Erythroblast (primary cell): ENCODE measurements around the gene GFOD1.
A peak's percentile ranks its signal among the peaks of the same experiment; 100 is the strongest.
"Not testable (repeated sequence)": the region's sequence is repeated elsewhere in the genome, so short reads cannot be mapped to it uniquely, and the experiment has no call there.

Source experiments
- DNase-seq, 2 experiments: peaks; one replicate each; lab custom pipeline; 2025; lab: John Stamatoyannopoulos, UW
- GATA1 ChIP-seq: IDR thresholded peaks from 2 replicates; pipeline ENCODE4 v1.6.1; 2011; ENCODE audit warnings: low read depth, mild to moderate bottlenecking, control low read depth, low read length, moderate library complexity
- POLR2A ChIP-seq: IDR thresholded peaks from 2 replicates; pipeline ENCODE4 v1.6.1; 2011; ENCODE audit warnings: mild to moderate bottlenecking, low read length

GFOD1 gene

DNA sequence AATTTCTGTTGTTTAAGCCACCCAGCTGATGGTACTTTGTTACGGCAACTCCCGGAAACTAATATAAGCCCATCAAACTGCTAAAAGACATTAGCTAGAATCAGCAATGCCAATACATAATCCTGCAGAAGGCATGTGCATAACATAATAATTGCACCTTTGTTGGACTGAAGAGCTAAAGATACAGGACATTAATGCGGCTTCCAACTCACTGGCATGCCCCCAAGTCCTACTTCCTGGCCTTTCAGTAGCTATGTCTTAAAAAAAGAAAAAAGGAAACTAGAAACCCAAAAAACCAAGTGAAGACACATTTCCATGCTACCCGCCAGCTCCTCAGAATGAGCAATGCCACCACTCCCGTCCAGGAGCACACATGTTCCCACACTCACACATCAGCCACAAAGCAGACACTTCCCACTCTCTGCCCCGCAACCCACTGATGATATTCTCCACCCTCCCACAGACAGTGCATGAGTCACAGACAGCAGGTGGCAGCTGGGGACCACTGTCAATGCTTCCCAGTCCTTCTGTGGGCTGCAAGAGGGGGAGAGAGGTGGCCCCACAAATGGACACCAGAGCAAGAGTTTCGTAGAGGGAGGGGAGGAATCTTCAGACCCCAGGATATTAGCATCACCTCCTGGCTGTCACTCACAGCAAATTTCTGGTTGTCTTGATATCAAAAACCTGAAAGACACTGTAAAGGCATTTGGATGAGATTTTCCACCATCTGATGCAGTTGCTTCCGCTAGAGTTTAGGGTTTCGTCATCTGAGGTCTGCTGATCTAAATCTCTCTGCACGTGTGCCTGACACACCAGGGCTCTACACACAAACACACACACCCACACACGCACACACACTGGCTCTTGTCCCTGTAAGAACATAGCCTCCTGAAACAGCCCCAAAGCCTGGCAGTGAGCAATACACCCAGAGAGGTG is 32.8 kb downstream of the GFOD1 start:
- TF ChIP-seq POLR2A (no peak), GATA1 (no peak)
- peak; percentile 48 to 58 for DNase-seq

DNA sequence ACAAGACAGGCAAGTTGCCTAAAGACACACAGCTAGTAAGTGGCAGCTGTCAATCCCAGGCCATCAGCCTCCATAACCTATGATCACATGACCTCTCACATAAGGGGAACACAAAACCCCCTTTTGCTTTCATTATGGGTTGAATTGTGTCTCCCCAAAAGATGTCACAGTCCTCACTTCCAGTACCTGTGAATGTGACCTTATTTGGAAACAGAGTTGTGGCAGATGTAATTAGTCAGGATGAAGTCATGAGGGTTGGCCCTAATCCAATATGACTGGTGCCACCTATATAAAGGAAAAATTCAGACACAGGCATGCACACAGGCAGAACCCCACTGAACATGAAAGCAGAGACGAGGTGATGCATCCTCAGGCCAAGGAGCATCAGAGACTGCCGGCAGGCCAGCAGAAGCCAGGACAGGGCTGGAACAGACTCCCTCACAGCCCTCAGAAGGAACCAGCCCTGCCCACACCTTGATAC is 33.6 kb downstream of the GFOD1 start:
- DNase-seq = peak; percentile 54 to 83
- TF ChIP-seq POLR2A (peak; percentile 29), GATA1 (no peak)

DNA sequence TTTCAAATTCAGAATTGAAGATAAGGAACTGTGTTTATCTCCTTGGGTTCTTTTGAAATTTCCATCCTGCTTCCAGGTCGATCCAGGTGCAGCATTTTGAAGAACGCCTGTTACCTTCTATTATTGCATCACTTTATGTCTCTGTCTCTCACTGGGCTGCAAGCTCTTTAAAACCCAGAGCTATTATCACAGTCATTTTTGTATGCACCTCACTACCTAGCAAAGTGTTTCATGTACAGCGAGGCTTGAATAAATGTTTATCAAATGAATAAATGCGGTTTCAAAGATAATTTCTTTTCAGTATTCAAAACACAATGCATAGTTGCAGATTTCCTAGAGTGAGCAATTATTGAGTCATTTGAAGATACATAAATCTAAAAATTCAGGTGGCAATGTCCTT is 34.2 kb downstream of the GFOD1 start:
- no peak for DNase-seq
- TF ChIP-seq GATA1 = no peak
- TF ChIP-seq POLR2A = no peak

DNA sequence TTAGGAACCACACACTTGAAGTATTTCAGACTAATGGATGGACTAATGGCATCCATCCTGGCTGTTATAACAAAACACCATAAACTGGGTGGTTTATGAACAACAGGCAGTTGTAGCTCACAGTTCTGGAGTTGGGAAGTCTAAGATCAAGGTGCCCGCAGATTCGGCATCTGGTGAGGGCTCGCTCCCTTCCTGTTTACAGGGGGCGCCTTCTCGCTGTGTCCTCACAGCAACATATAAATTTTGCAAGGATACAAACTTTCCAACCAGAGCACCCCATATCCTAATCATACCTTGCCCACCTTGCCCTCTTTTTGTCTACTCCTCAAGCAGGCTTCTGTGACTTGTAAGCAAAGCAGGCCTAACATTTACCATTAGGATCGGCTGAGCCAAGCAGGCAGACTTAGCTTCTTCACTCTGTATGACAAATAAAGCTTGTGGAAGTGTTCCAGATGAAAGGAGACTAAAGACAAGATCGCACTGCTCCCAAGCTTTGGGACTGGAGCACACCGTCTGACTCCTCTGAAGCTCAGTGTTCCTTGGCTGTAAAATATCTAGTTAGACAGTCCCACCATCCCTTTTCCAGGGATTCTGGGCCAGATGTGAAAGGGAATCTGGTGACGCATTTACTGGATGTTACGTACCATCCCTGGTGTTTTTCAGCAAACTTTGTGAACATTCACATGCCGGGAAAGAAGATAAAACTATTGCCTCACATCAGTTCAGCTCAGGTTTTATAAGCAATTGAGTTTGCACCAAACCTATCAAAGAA is 34.9 kb downstream of the GFOD1 start:
- TF ChIP-seq POLR2A = no peak
- no peak for DNase-seq

DNA sequence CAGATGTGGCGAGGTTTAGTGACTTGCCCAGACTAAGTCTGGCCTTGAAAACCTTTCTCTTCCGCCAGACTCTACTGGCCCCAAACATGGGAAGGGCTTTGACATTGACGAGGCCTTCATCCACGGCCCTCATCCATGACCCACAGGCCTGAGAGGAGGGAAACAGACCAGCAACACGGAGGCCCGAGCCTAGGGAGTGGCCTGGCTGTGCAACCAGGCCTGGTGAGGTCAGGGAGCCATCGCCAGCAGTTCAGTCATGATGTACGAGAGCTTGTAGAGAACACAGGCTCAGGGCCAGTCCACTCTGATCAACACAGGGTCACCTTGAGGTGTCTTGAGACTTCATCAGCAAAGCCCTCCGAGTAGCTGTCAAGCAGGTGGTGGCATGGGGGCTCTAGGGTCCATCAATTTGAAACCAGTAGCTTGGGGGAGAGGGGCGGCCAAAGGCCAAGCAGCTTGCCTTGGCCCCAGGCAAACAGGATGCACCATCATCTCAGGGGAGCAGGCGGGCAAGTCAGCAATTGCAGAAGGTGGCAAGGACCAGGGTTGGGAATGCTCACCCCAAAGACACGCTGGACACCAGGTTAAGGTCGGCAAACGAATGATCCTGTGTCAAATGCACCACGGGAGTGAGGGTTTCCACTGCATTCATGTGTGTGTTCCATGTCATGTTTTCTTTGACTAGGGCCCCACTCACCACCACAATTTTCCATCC is 36.1 kb downstream of the GFOD1 start:
- TF ChIP-seq POLR2A (no peak), GATA1 (no peak)
- no peak for DNase-seq

DNA sequence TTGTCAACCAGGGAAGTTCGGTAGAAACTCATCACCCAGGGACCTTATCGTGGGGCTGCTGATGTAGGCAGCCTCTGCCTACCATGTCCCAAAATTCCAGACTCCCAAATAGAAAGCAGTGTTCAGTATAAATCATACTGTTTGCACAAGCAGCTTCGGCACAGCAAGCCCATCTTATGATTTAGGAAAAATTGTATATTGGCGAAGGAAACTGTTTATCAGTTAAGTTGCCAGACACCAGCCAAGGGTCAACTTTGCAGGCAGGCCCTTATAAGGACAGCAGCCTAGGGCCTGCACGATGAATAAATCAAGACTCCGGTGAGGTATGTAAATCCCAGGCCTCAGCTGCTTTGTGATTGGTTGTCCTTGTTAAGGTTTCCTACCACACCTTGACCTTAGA is 36.8 kb downstream of the GFOD1 start:
- DNase-seq = no peak
- TF ChIP-seq POLR2A (no peak), GATA1 (no peak)

DNA sequence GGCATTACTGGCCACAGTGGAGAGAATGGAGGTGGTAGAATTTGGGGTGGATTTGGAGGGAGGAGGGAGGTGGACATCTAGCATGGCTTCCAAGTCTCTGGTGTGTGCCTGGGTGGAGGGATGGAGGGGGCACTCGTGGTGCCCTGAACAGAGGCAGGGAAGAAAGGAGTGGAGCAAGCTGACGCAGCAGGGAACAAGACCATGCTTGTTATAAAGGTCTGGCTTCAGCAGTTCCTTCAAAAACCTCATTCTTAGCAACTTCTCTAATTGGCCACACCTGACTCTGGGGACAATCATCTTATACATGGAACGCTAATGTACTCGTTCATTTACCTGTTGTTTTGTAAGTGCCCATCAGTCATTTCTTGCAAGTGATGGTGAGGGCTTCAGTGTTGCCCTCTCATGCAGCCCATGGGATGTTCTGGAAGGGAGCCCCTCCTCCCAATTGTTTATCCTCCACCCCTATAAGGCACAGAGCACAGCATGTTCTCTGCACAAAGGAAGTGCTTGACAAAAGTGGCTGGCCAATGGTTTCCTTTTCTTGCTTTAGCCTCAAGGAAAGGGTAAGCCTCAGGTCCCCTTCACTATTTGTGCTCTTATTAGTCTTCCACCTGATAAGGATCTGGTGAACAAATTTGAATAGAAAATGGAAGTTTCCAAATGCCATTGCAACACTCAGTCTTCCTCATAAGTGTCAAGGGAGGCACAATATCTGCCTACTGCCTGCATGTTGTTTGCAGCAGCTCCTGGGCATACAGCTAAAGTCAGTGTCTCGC is 39.3 kb downstream of the GFOD1 start:
- no peak for TF ChIP-seq GATA1
- no peak for TF ChIP-seq POLR2A
- DNase-seq = peak in 1 of 2 experiments; percentile 7

DNA sequence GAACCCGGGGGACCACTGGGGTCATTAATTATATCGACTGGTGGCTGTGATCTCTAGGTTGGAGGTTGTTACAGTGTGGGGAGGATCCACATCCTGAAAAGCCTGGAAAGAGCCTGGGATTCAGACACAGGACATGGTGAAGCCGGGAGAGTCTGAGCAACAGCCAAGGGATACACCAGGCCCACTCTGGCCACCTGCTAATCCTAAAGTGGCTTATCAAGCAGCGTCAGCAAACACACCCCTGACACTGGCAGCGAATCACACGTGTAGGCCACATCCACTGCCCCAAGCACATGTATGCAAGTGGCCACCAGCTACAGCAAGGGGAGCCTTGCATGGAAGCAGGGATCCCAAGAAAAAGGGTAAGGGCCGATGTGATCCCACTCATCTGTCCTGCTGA is 41.0 kb downstream of the GFOD1 start:
- no peak for TF ChIP-seq POLR2A
- TF ChIP-seq GATA1 = no peak
- peak; percentile 35 to 56 for DNase-seq

DNA sequence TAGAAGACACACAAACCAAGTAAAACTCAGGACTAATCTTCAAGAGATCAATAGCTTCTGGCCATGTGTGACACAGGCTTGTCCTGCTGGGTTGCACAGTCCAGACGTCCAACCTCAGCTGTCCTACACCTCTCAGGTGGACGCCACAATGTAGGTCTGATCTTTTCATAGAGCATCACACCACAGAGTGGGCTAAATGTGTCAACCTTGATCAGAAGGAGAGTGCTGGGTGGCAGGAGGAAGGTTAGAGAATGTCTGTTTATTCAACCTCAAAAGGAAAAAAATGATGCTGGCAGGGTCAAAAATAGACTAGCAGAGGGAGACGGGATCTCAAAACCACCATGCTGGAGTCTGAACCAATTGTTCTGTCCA is 41.7 kb downstream of the GFOD1 start:
- no peak for TF ChIP-seq POLR2A
- TF ChIP-seq GATA1 = no peak
- no peak for DNase-seq

DNA sequence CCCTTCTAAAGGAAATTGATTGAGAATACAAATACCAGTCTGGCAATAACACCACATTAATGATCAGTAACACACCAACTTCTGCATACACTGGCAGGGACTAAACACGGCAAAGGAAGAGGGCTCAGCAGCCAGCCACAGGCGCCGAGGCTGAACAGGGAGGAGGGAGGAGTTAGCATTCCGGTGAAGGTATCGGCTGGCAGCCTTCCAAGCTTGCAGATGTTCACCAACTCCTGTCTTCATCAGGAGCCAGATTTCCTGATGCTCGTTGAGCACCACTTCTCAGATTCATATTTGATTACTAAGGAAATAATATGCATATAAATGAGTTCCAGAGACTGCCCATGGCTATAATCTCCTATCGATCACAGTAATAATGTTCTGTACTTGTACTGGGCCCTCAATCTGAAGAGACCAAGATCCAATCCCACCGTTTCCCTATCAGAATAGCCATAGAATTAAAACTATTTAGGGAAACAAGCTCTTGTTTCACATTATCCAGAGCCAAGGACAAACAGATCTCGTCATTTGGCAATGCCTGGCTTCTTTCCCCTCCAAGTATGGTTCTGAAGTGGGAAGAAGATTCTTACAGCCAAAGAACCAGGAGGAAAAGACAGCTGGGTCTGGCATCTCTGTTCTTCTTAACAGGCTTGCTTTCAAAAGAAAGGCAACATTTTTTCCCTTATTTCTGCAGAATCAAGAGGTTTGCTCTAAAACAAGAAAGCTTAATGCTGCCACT is 42.2 kb downstream of the GFOD1 start:
- no peak for TF ChIP-seq GATA1
- TF ChIP-seq POLR2A = no peak
- DNase-seq = peak in 1 of 2 experiments; percentile 34

DNA sequence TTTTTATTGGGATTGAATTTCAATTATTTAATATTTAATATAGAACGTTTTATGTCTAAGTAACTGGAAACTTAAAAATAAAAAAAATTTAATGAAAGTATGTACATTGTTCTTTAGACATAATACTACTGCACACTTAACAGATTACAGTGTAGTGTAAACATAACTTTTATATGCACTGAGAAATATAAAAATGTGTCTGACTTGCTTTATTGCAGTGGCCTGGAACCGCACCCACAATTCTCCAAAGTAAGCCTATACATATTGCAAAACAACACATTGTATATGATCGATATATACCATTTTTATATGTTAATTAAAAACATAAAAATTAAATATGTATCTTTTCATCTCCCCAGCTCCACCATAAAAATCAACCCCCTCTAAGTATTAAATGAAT is 42.8 kb downstream of the GFOD1 start:
- TF ChIP-seq POLR2A (no peak), GATA1 (no peak)
- no peak for DNase-seq

DNA sequence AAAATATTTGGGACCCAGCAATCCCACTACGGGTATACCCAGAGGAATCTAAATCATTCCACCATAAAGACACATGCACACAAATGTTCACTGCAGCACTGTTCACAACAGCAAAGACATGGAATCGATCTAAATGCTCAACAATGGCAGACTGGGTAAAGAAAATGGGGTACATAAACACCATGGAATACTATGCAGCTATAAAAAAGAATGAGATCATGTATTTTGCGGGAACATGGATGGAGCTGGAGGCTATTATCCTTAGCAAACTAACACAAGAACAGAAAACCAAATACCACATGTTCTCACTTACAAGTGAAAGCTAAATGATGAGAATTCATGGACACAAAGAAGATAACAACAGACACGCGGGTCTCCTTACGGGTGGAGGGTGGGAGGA is 43.4 kb downstream of the GFOD1 start:
- not testable (repeated sequence) for DNase-seq

DNA sequence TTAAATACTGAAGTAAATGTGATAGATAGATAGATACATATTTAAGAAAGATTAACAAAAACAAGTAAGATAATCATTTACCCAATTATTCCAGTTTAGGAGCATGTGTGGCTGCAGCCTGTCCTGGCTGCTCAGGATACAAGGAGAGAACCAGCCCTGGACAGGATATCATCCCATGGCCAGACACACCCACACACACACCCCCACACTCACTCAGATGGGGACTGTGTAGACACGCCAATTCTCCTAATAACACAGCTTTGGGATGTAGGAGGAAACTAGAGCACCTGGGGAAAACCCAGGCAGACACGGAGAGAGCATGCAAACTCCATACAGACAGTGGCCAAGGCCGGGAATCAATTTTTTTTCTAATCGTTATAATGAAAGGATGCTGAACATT is 45.6 kb downstream of the GFOD1 start:
- TF ChIP-seq GATA1 (no peak), POLR2A (no peak)

More for the DNA sequence above, 45.6 kb downstream of the GFOD1 start:
- no peak for DNase-seq
